Measurements from ENCODE around the gene ALX3.

Gene ALX3

DNA sequence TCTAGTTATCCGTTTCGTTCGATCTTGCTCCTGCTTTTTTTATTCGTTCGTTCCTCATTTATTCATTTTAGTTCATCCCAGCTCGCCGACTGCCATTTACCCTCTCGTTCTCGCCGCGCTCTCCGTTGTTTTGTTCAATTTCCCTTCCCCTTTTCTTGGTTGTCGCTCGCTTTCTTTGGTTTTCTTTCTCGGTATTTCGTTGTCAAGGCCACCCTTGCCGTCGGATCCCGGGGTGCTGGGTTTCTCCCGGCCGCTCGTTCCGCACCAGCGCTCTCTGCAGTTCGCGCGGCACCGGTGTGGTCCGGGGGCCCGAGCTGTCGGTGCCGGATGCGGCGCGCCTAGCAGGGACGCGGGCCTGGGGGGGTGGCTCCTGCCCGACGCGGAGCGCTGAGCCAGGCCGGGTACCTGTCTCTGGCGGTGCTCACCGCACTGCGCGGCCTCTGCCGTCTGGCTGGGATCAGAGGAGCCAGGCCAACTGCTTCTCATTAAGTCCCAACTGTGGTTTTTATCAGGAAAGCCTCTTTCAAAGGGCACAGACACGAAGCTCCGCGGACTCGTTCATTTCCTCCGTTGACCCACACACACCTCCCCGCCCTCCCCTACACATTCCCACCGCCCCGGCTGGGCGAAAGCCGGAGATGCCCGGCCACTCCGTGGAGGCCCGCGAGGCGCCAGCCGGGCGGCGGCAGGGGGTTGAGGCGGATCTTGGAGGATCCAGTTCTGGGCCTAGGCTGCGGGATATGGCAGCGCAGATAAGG is 1.6 kb downstream of the ALX3 start:
- CTCF ChIA-PET = interaction anchor here (0.6 kb wide), 1 partner anchor 12 kb away, joined by 3 read pairs; no protein-coding TSS in a partner anchor
- no peaks in the 10 kb centered on the region for H3K36me3 ChIP-seq (ENCODE audit: control insufficient read depth in 2 of 2, insufficient read depth in 1 of 2, low read length in 2 of 2)
- POLR2A ChIA-PET = no interaction called here

More for the DNA sequence above, 1.6 kb downstream of the ALX3 start:
- TF ChIP-seq, protein P1, sequence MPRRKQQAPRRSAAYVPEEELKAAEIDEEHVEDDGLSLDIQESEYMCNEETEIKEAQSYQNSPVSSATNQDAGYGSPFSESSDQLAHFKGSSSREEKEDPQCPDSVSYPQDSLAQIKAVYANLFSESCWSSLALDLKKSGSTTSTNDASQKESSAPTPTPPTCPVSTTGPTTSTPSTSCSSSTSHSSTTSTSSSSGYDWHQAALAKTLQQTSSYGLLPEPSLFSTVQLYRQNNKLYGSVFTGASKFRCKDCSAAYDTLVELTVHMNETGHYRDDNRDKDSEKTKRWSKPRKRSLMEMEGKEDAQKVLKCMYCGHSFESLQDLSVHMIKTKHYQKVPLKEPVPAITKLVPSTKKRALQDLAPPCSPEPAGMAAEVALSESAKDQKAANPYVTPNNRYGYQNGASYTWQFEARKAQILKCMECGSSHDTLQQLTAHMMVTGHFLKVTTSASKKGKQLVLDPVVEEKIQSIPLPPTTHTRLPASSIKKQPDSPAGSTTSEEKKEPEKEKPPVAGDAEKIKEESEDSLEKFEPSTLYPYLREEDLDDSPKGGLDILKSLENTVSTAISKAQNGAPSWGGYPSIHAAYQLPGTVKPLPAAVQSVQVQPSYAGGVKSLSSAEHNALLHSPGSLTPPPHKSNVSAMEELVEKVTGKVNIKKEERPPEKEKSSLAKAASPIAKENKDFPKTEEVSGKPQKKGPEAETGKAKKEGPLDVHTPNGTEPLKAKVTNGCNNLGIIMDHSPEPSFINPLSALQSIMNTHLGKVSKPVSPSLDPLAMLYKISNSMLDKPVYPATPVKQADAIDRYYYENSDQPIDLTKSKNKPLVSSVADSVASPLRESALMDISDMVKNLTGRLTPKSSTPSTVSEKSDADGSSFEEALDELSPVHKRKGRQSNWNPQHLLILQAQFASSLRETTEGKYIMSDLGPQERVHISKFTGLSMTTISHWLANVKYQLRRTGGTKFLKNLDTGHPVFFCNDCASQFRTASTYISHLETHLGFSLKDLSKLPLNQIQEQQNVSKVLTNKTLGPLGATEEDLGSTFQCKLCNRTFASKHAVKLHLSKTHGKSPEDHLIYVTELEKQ (tag by site-specific recombination; IDR thresholded peaks at IDR 0.05; ENCODE audit: borderline replicate concordance) = no peak
- TF ChIP-seq ZNF174 (tag by site-specific recombination; IDR thresholded peaks at IDR 0.05) = no peak
- TF ChIP-seq, protein P2, sequence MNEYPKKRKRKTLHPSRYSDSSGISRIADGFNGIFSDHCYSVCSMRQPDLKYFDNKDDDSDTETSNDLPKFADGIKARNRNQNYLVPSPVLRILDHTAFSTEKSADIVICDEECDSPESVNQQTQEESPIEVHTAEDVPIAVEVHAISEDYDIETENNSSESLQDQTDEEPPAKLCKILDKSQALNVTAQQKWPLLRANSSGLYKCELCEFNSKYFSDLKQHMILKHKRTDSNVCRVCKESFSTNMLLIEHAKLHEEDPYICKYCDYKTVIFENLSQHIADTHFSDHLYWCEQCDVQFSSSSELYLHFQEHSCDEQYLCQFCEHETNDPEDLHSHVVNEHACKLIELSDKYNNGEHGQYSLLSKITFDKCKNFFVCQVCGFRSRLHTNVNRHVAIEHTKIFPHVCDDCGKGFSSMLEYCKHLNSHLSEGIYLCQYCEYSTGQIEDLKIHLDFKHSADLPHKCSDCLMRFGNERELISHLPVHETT (tag by site-specific recombination; IDR thresholded peaks at IDR 0.05) = no peak
- TF ChIP-seq, protein P3, sequence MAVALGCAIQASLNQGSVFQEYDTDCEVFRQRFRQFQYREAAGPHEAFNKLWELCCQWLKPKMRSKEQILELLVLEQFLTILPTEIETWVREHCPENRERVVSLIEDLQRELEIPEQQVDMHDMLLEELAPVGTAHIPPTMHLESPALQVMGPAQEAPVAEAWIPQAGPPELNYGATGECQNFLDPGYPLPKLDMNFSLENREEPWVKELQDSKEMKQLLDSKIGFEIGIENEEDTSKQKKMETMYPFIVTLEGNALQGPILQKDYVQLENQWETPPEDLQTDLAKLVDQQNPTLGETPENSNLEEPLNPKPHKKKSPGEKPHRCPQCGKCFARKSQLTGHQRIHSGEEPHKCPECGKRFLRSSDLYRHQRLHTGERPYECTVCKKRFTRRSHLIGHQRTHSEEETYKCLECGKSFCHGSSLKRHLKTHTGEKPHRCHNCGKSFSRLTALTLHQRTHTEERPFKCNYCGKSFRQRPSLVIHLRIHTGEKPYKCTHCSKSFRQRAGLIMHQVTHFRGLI (tag by site-specific recombination; IDR thresholded peaks at IDR 0.05) = no peak
- no peak for TF ChIP-seq ZNF10 (tag by site-specific recombination; IDR thresholded peaks at IDR 0.05)
- no peak for TF ChIP-seq ZFP3 (tag by site-specific recombination; IDR thresholded peaks at IDR 0.05; ENCODE audit: low read depth)
- TF ChIP-seq ZSCAN16 (tag by site-specific recombination; IDR thresholded peaks at IDR 0.05) = no peak
- TF ChIP-seq ZNF169 (tag by site-specific recombination; IDR thresholded peaks at IDR 0.05) = no peak
- TF ChIP-seq ZNF24 (tag by site-specific recombination; IDR thresholded peaks at IDR 0.05) = no peak
- no peak for TF ChIP-seq KLF8 (tag by site-specific recombination; IDR thresholded peaks at IDR 0.05)
- TF ChIP-seq, protein P4, sequence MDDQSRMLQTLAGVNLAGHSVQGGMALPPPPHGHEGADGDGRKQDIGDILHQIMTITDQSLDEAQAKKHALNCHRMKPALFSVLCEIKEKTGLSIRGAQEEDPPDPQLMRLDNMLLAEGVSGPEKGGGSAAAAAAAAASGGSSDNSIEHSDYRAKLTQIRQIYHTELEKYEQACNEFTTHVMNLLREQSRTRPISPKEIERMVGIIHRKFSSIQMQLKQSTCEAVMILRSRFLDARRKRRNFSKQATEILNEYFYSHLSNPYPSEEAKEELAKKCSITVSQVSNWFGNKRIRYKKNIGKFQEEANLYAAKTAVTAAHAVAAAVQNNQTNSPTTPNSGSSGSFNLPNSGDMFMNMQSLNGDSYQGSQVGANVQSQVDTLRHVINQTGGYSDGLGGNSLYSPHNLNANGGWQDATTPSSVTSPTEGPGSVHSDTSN (CRISPR knock-in tag; IDR thresholded peaks at IDR 0.05) = no peak
- no peak for TF ChIP-seq ZNF211 (tag by site-specific recombination; IDR thresholded peaks at IDR 0.05; ENCODE audit: low read depth)
- no peak for TF ChIP-seq ZNF416 (tag by site-specific recombination; IDR thresholded peaks at IDR 0.05)
- TF ChIP-seq, protein P5, sequence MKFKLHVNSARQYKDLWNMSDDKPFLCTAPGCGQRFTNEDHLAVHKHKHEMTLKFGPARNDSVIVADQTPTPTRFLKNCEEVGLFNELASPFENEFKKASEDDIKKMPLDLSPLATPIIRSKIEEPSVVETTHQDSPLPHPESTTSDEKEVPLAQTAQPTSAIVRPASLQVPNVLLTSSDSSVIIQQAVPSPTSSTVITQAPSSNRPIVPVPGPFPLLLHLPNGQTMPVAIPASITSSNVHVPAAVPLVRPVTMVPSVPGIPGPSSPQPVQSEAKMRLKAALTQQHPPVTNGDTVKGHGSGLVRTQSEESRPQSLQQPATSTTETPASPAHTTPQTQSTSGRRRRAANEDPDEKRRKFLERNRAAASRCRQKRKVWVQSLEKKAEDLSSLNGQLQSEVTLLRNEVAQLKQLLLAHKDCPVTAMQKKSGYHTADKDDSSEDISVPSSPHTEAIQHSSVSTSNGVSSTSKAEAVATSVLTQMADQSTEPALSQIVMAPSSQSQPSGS (tag by site-specific recombination; IDR thresholded peaks at IDR 0.05; ENCODE audit: low read depth) = no peak
- no peak for TF ChIP-seq ZNF510 (tag by site-specific recombination; IDR thresholded peaks at IDR 0.05; ENCODE audit: insufficient replicate concordance)
- no peak for TF ChIP-seq FEZF1 (tag by site-specific recombination; IDR thresholded peaks at IDR 0.05)
- no peak for TF ChIP-seq ZNF785 (tag by site-specific recombination; IDR thresholded peaks at IDR 0.05)
- TF ChIP-seq ZNF792 (tag by site-specific recombination; IDR thresholded peaks at IDR 0.05) = no peak
- Histone ChIP-seq H3K9me3 (ENCODE audit: control insufficient read depth, insufficient read depth, low read depth, low read length) (no peaks in the 10 kb centered on the region), H3K4me3 (ENCODE audit: low read depth, low read length) (no peak overlapping the region), H3K27ac (ENCODE audit: extremely low read depth, low read depth, low read length) (no peak overlapping the region), H3K4me1 (ENCODE audit: control insufficient read depth, insufficient read depth, low read length) (no peaks in the 10 kb centered on the region)
